HG03175 (cell line): ENCODE data around the gene LRPPRC.

Source experiments
- ATAC-seq: cut with Tn5 transposase; IDR thresholded peaks from one replicate; pipeline ENCODE4 v1.9.1; 2021; ENCODE audit warnings: mild to moderate bottlenecking, moderate library complexity; ENCODE audit not compliant: unreplicated experiment

LRPPRC gene

DNA sequence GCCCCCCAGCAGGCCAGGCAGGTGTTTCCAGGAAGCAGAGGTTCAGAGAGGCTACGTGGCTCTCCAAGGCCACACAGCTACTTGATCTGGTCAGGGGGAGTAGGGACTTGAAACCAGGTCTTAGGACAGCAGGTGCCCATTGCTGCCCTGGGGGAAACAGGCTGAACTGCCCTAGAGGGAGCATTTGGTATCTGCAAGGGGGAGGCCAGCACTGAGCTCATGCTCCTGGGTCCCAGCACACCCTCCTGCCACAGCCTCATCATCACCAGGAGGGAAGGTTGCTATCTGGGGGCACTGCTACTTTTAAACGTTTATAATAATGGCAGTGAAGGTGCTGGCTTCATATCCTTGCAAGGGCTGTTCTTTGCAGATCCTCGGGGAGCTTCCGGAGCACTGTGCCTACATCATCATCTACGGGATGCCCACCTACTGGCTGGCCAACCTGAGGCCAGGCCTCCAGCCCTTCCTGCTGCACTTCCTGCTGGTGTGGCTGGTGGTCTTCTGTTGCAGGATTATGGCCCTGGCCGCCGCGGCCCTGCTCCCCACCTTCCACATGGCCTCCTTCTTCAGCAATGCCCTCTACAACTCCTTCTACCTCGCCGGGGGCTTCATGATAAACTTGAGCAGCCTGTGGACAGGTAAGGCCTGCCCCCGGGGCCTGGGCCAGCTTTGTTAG, 120.9 kb downstream of the LRPPRC start:
- ATAC-seq = no peak

- ATAC-seq = no peak
Measured at GRCh38 chr2:43872151-43872550, 123.6 kb downstream of the LRPPRC start.

- ATAC-seq = no peak
Measured at GRCh38 chr2:43855292-43855691, 140.5 kb downstream of the LRPPRC start.

DNA sequence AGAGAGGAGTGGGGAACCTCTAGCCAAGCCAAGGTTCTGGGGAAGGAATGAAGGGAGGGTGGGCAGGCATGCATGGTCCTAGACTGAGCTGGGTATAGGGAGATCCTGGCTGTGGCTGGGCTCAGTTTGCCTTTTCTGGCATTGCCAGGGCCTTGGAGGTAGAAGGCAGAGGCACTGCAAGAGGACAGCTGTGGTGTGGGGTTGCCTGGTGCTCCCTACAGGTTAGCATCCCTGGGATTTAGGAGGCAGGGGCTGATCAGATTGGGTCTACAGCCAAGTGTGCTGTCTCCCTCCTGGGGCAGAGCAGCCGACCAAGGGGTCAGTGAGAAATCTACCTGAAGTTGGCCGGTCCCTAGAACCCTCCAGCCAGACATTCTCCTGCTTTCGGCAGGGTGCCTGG, 141.1 kb downstream of the LRPPRC start:
- ATAC-seq = no peak

DNA sequence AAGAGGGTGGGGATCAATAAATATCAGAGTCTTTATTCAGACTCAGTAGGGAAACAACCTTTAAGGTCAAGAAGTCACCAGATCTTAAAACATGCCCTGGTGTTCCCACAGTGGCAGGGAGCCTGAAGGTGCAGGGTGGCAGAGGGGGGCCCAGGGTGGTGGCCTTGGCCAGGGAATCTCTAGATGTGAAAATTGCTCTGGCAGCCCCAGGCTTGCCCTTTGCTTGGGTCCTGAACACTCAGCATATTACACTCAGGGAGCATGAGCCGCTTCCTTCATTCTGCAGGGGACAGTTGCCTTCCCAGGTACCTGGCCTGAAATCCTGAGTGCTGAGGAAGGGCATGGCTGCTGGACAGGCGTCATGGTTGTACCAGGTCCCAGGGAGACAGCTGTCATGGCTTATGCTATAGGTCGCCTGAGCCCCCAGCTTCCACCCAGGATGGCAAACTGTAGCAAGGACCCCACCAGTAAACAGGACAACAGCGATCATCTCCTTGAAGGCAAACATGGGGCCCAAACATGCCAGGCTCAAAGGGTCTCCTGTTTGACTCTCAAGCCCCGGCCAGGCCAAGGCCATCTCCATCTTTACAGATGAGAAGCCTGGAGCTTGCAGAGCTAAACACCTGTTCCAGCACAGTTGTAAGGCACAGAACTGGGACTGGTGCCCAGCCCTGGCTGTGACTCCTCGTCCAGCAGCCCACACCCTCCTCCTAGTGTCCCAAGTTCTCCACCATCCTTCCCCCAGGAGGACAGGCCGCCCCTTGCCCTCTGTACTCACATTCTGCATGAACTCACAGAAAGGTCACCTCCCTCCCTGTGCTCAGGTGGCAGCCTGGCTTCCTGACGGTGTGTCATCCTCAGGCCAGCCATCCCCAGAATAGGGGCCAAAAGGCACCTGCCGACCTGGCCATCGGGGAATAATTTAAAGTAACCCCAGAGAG, 142.4 kb downstream of the LRPPRC start:
- no peak for ATAC-seq

DNA sequence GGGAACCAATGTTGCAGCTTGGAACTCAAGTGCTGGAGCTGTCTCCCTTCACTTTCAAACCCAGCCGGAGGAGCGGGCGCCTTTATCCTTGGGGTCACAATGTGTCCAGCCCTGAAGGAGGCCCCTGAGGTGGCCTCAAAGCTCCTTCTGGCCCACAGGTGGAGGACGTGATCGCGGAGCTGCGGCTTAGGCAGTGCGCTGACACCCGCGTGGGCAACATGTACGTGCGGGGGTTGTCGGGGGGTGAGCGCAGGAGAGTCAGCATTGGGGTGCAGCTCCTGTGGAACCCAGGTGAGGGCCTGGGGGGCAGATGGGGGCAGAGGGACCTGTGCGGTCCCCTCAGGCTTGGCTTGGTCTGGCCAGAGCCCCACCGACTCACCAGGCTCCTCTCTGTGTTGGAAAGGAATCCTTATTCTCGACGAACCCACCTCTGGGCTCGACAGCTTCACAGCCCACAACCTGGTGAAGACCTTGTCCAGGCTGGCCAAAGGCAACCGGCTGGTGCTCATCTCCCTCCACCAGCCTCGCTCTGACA, 143.5 kb downstream of the LRPPRC start:
- no peak for ATAC-seq

- ATAC-seq = no peak
Measured at GRCh38 chr2:43851011-43851980, 144.5 kb downstream of the LRPPRC start.

DNA sequence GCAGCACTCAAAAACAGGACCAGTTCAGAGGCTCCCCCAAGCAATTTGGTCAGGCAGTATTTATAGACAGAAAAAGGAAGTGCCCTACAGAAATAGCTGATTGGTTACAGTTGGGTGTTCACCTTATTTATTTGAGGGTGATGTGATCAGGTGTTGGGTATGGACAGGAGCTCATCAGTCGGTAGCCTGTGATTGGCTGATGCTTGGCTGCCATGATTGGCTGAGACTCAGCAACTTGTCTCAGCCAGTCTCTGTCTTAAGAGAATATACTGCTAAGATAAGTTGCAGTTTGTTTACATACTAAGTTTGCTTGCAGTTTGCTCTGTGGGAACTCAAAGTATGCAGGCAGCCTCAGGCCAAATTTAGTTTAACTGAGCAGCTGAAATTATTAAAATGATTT, 147.6 kb downstream of the LRPPRC start:
- no peak for ATAC-seq

- ATAC-seq = no peak
Measured at GRCh38 chr2:43846140-43846793, 149.5 kb downstream of the LRPPRC start.

- no peak for ATAC-seq
Measured at GRCh38 chr2:43845181-43845580, 150.6 kb downstream of the LRPPRC start.

GRCh38 chr2:43842866-43843226, 152.9 kb downstream of the LRPPRC start:
- ATAC-seq = no peak

- no peak for ATAC-seq
Measured at GRCh38 chr2:43841949-43842865, 153.6 kb downstream of the LRPPRC start.

GRCh38 chr2:43840965-43841364, 154.8 kb downstream of the LRPPRC start:
- ATAC-seq = no peak

DNA sequence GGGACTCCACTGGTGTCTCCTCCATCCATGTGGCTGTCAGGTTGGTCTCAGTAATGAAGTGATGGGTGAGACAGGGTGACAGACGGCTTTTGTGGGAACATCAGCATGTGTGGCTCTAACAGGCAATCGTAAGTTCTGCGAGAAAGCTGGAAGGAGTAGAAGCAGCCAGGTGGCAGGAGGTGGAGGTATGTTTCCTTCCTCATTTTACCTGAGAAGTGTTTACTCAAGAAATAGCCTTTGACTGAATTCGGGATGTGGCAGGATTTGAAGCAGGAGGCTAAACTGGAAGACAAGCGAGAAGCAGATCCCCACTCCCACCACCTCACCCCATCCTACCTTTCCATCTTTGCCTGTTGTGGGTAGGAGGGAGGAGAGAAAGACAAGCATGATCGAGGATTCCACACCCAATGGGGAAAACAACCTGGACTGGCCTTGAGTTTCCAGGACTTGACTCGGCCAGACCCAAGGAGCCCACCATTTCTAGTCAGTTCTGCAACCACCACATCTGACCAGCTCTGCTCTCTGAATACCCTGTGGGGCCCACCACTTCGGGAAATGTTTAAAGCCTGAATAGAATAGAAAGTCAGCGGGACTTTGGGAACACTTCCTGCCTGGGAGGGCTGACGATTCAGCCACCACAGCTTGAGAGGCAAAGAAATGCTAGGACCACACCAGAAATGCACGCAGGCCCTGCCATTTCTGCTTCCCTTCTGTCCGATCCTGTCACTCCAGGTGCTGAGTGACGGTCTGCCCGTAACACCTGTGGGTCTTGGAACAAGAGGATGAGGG, 155.8 kb downstream of the LRPPRC start:
- ATAC-seq = no peak

GRCh38 chr2:43838560-43839267, 157.1 kb downstream of the LRPPRC start, which contains the start of the genes ABCG5 and ABCG8:
TSS of gene ABCG5 (minus strand) at chr2:43838839. CDS start at chr2:43838679, 160 bp downstream.
TSS of gene ABCG8 (plus strand) at chr2:43838971. CDS start at chr2:43839054, 83 bp downstream.
- no peak for ATAC-seq

GRCh38 chr2:43837831-43838559, 157.8 kb downstream of the LRPPRC start:
- no peak for ATAC-seq

GRCh38 chr2:43837033-43837432, 158.8 kb downstream of the LRPPRC start:
- no peak for ATAC-seq
